ENCODE data around the gene SLC17A9.

DNA sequence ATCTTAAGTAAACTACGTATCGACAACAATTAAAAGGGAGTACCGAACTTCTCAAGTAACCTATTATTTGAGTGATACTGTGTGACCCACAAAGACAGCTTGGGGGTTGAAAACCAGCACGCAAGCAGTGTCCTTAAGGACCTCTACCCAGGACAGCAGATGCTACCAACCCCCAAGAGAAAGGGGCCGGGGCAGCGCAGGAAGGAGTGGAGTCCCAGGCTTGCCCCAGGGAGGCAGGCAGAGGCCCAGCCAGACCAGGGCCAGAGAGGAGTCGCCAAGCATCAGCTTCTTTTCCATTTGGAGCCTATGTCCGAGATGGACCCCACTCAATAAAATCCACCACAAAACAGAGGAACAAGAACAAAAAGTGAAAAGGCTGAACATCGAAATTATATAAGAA lies 38.1 kb upstream of the SLC17A9 start:
- TF ChIP-seq, protein P1, sequence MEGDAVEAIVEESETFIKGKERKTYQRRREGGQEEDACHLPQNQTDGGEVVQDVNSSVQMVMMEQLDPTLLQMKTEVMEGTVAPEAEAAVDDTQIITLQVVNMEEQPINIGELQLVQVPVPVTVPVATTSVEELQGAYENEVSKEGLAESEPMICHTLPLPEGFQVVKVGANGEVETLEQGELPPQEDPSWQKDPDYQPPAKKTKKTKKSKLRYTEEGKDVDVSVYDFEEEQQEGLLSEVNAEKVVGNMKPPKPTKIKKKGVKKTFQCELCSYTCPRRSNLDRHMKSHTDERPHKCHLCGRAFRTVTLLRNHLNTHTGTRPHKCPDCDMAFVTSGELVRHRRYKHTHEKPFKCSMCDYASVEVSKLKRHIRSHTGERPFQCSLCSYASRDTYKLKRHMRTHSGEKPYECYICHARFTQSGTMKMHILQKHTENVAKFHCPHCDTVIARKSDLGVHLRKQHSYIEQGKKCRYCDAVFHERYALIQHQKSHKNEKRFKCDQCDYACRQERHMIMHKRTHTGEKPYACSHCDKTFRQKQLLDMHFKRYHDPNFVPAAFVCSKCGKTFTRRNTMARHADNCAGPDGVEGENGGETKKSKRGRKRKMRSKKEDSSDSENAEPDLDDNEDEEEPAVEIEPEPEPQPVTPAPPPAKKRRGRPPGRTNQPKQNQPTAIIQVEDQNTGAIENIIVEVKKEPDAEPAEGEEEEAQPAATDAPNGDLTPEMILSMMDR (IDR thresholded peaks at IDR 0.05), result no peak
- TF ChIP-seq POLR2A (IDR thresholded peaks at IDR 0.05), result no peak

Data from adrenal gland (tissue), 5 donors.